MM.1S (cell line): Measurements from ENCODE around the gene GALR2.

Experiments
- DNase-seq: peaks from one replicate; pipeline ENCODE4 v3.0.0-alpha.2; 2015
- H2AFZ ChIP-seq: fragments of 300-600 bp; sonication (generic); 2 replicates; pipeline ENCODE4 v1.6.0; 2016; ENCODE audit warnings: antibody characterized with exemption, low read length
- H3F3A ChIP-seq: fragments of 300-600 bp; sonication (generic); 2 replicates; pipeline ENCODE4 v1.6.1; 2016; ENCODE audit warnings: mild to moderate bottlenecking, antibody characterized with exemption, low read length, moderate library complexity, mixed read lengths; ENCODE audit not compliant: insufficient read depth
- H3K27ac ChIP-seq: fragments of 300-600 bp; sonication (generic); 2 replicates; pipeline ENCODE4 v1.5.1; 2016; ENCODE audit warnings: mild to moderate bottlenecking, low read length
- H3K27me3 ChIP-seq: fragments of 300-600 bp; sonication (generic); replicated peaks from 2 replicates; pipeline ENCODE4 v1.6.0; 2016; ENCODE audit warnings: low read length; ENCODE audit not compliant: insufficient read depth
- H3K36me3 ChIP-seq: fragments of 300-600 bp; sonication (generic); replicated peaks from 2 replicates; pipeline ENCODE4 v1.6.1; 2016; ENCODE audit warnings: mild to moderate bottlenecking, low read length, mixed read lengths; ENCODE audit not compliant: insufficient read depth
- H3K4me1 ChIP-seq: fragments of 300-600 bp; sonication (generic); 2 replicates; pipeline ENCODE4 v1.6.1; 2016; ENCODE audit warnings: low read length, mixed read lengths
- H3K4me2 ChIP-seq: fragments of 300-600 bp; sonication (generic); 2 replicates; pipeline ENCODE4 v1.6.0; 2016; ENCODE audit warnings: low read depth, low read length
- H3K4me3 ChIP-seq: fragments of 300-600 bp; sonication (generic); 2 replicates; pipeline ENCODE4 v1.5.1; 2016; ENCODE audit warnings: low read length, mixed read lengths
- H3K79me2 ChIP-seq: fragments of 300-600 bp; sonication (generic); 2 replicates; pipeline ENCODE4 v1.6.1; 2016; ENCODE audit warnings: mixed run types, low read length, mixed read lengths
- H3K9ac ChIP-seq: fragments of 300-600 bp; sonication (generic); 2 replicates; pipeline ENCODE4 v1.6.1; 2016; ENCODE audit warnings: low read length, mixed read lengths
- H3K9me2 ChIP-seq: fragments of 300-600 bp; sonication (generic); replicated peaks from 2 replicates; pipeline ENCODE4 v1.6.1; 2016; ENCODE audit warnings: mild to moderate bottlenecking, low read length, mixed read lengths; ENCODE audit not compliant: insufficient read depth
- H3K9me3 ChIP-seq: fragments of 300-600 bp; sonication (generic); replicated peaks from 2 replicates; pipeline ENCODE4 v1.6.1; 2016; ENCODE audit warnings: mild to moderate bottlenecking, low read length, mixed read lengths; ENCODE audit not compliant: insufficient read depth
- H4K20me1 ChIP-seq: fragments of 300-600 bp; sonication (generic); 2 replicates; pipeline ENCODE4 v1.6.1; 2016; ENCODE audit warnings: mild to moderate bottlenecking, low read length, moderate library complexity, mixed read lengths; ENCODE audit not compliant: insufficient read depth
- CTCF ChIP-seq: fragments of 300-600 bp; sonication (generic); IDR thresholded peaks from 2 replicates; pipeline ENCODE4 v1.5.1; 2016; ENCODE audit warnings: antibody characterized with exemption, low read length, mixed read lengths
- EZH2 ChIP-seq: fragments of 300-600 bp; sonication (generic); optimal IDR thresholded peaks from 2 replicates; pipeline ENCODE3; 2017; ENCODE audit warnings: low read depth, mild to moderate bottlenecking, antibody characterized with exemption, low read length, mixed read lengths
- EZH2phosphoT487 ChIP-seq: fragments of 300-600 bp; sonication (generic); IDR thresholded peaks from 2 replicates; pipeline ENCODE4 v1.6.1; 2018; ENCODE audit warnings: antibody characterized with exemption, low read length

Gene GALR2

GRCh38 chr17:76074390-76075363, at the start of gene GALR2:
TSS of gene GALR2 (plus strand) at chr17:76074781. CDS start at chr17:76074884, 103 bp downstream.
- H3K4me1 ChIP-seq: peaks cover 9% of the 10 kb centered on the region
- H3K36me3 ChIP-seq: no peaks in the 10 kb centered on the region
- TF ChIP-seq CTCF (no peak), EZH2 (no peak), EZH2phosphoT487 (no peak)
- no peak within 1 kb of the TSS for H3K4me3 ChIP-seq
- H3K4me2 ChIP-seq: no peak within 1 kb of the TSS
- no peak for DNase-seq
- no peaks in the 10 kb centered on the region for H4K20me1 ChIP-seq
- H2AFZ ChIP-seq: no peak within 1 kb of the TSS
- H3K27ac ChIP-seq: no peak within 1 kb of the TSS
- no peak within 1 kb of the TSS for H3K9ac ChIP-seq
- H3K9me2 ChIP-seq: no peaks in the 10 kb centered on the region
- H3K9me3 ChIP-seq: no peaks in the 10 kb centered on the region
- H3F3A ChIP-seq: no peaks in the 10 kb centered on the region; the same call in 1 of the 2 replicates
- H3K27me3 ChIP-seq: peaks cover 54% of the 10 kb centered on the region
- peaks cover 33% of the 10 kb centered on the region for H3K79me2 ChIP-seq

GRCh38 chr17:76025294-76025693, 49.3 kb upstream of the GALR2 start:
- H3K79me2 ChIP-seq: no peaks in the 10 kb centered on the region
- no peak overlapping the region for H3K4me2 ChIP-seq
- no peaks in the 10 kb centered on the region for H3F3A ChIP-seq
- no peaks in the 10 kb centered on the region for H3K4me1 ChIP-seq
- no peak overlapping the region for H3K9ac ChIP-seq
- H3K27ac ChIP-seq: no peak overlapping the region
- H3K27me3 ChIP-seq: peaks cover 14% of the 10 kb centered on the region; the same call in 1 of the 2 replicates
- H3K9me2 ChIP-seq: no peaks in the 10 kb centered on the region
- H3K4me3 ChIP-seq: no peak overlapping the region
- H4K20me1 ChIP-seq: no peaks in the 10 kb centered on the region
- H2AFZ ChIP-seq: no peak overlapping the region
- TF ChIP-seq CTCF: no peak
- TF ChIP-seq EZH2: no peak
- TF ChIP-seq EZH2phosphoT487: no peak
- no peak for DNase-seq
- H3K36me3 ChIP-seq: no peaks in the 10 kb centered on the region
- no peaks in the 10 kb centered on the region for H3K9me3 ChIP-seq

GRCh38 chr17:76026714-76027158, 47.8 kb upstream of the GALR2 start:
- Histone ChIP-seq H4K20me1 (no peaks in the 10 kb centered on the region), H3K27me3 (peaks cover 13% of the 10 kb centered on the region; the same call in 1 of the 2 replicates), H3K27ac (no peak overlapping the region), H3K4me1 (no peaks in the 10 kb centered on the region), H3K9me3 (no peaks in the 10 kb centered on the region), H2AFZ (no peak overlapping the region), H3K79me2 (no peaks in the 10 kb centered on the region), H3K9me2 (no peaks in the 10 kb centered on the region), H3F3A (no peaks in the 10 kb centered on the region), H3K4me2 (no peak overlapping the region), H3K36me3 (no peaks in the 10 kb centered on the region), H3K4me3 (no peak overlapping the region), H3K9ac (no peak overlapping the region)
- TF ChIP-seq EZH2phosphoT487: no peak
- TF ChIP-seq CTCF: no peak
- no peak for TF ChIP-seq EZH2
- DNase-seq: no peak
